K562 (cell line): ENCODE results near the gene RFPL1. TPM values are rescaled to one million over a fixed set of nuclear protein-coding genes. Genes with fewer than 3 reads are reported as not detected.

Source experiments
- CHCHD3 ChIP-seq: fragments of 250-450 bp; sonication (Bioruptor Pico); IDR thresholded peaks from 2 replicates; pipeline ENCODE4 v2.1.2; 2022; ENCODE audit warnings: mild to moderate bottlenecking
- CREM ChIP-seq: IDR thresholded peaks from 2 replicates; pipeline ENCODE4 v1.6.1; 2014; ENCODE audit warnings: antibody characterized with exemption, low read depth
- CXXC5 ChIP-seq: fragments of 250-450 bp; sonication (Bioruptor Pico); IDR thresholded peaks from 2 replicates; pipeline ENCODE4 v1.8.0; 2022; ENCODE audit warnings: inconsistent platforms, mild to moderate bottlenecking, moderate library complexity
- DACH1 ChIP-seq: fragments of 450-650 bp; IDR thresholded peaks from 2 replicates; pipeline ENCODE4 v1.6.1; 2018; ENCODE audit not compliant: partially characterized antibody
- E2F3 ChIP-seq: fragments of 250-450 bp; sonication (Bioruptor Pico); IDR thresholded peaks from 2 replicates; pipeline ENCODE4 v1.4.0; 2020; ENCODE audit warnings: mild to moderate bottlenecking
- ESRRB ChIP-seq: fragments of 250-450 bp; sonication (Bioruptor Pico); IDR thresholded peaks from 2 replicates; pipeline ENCODE4 v1.5.0; 2020; ENCODE audit warnings: mild to moderate bottlenecking, moderate library complexity, borderline replicate concordance
- FOXJ3 ChIP-seq: sonication (generic); formaldehyde crosslinking; IDR thresholded peaks from 2 replicates; pipeline ENCODE4 v1.4.0; 2020; ENCODE audit warnings: mild to moderate bottlenecking, missing genetic modification reagents
- FUS ChIP-seq: fragments of 200-400 bp; formaldehyde crosslinking; optimal IDR thresholded peaks from 2 replicates; pipeline ENCODE3; 2017; ENCODE audit warnings: low read depth, low read length
- HCFC1 ChIP-seq: IDR thresholded peaks from 2 replicates; pipeline ENCODE4 v1.6.1; 2012; ENCODE audit warnings: low read depth, low read length, improper control_type of control experiment
- HDAC8 ChIP-seq: fragments of 450-650 bp; IDR thresholded peaks from 2 replicates; pipeline ENCODE4 v1.6.1; 2016; ENCODE audit warnings: mild to moderate bottlenecking, missing genetic modification characterization, moderate library complexity, missing compliant biosample characterization
- LARP7 ChIP-seq: fragments of 450-650 bp; IDR thresholded peaks from 2 replicates; pipeline ENCODE4 v1.6.1; 2016
- MTA2 ChIP-seq: fragments of 450-650 bp; IDR thresholded peaks from 2 replicates; pipeline ENCODE4 v1.6.1; 2016; ENCODE audit warnings: low read depth
- NELFE ChIP-seq: IDR thresholded peaks from 2 replicates; pipeline ENCODE4 v1.6.1; 2011; ENCODE audit warnings: mild to moderate bottlenecking; ENCODE audit not compliant: insufficient read depth, insufficient read length
- POU5F1 ChIP-seq: fragments of 150-350 bp; IDR thresholded peaks from 2 replicates; pipeline ENCODE4 v1.6.1; 2014; ENCODE audit warnings: borderline replicate concordance, low read length, low read depth, mild to moderate bottlenecking; ENCODE audit not compliant: partially characterized antibody
- PTTG1 ChIP-seq: fragments of 450-650 bp; IDR thresholded peaks from 2 replicates; pipeline ENCODE4 v1.6.1; 2016; ENCODE audit warnings: low read depth, mild to moderate bottlenecking, missing genetic modification characterization, missing compliant biosample characterization
- PYGO2 ChIP-seq: fragments of 450-650 bp; IDR thresholded peaks from 2 replicates; pipeline ENCODE4 v1.6.1; 2016; ENCODE audit warnings: mild to moderate bottlenecking, missing genetic modification characterization, moderate library complexity, missing compliant biosample characterization
- RBM14 ChIP-seq: fragments of 200-400 bp; formaldehyde crosslinking; IDR thresholded peaks from 2 replicates; pipeline ENCODE4 v1.6.1; 2018; ENCODE audit warnings: low read depth, mild to moderate bottlenecking, low read length, moderate library complexity, borderline replicate concordance; ENCODE audit not compliant: insufficient read depth
- ZNF134 ChIP-seq: fragments of 250-450 bp; sonication (Bioruptor Pico); conservative IDR thresholded peaks from 2 replicates; pipeline ENCODE4 v1.4.0; 2020
- ZNF57 ChIP-seq: fragments of 450-650 bp; formaldehyde crosslinking; IDR thresholded peaks from 2 replicates; pipeline ENCODE4 v1.4.0; 2020; ENCODE audit warnings: mild to moderate bottlenecking, moderate library complexity
- polyA plus RNA-seq, 8 experiments: library from polyadenylated mRNA; depleted of rRNA in 4 of 8; stranded (reverse) in 5 of 8; unstranded in 3 of 8; fragments of >200 nt; fragmentation: Nextera tagmentation in 2 of 8; fragmentation: Illumina TruSeq in 1 of 8; extraction: Ambion mirVana in 2 of 8; extraction: Trizol in 1 of 8; gene quantifications; 2 replicates each; pipeline versions ENCODE4 v1.2.1 to v1.2.3, GENCODE V29; 2011 to 2014; ENCODE audit warnings: inconsistent platforms in 1 of 8, missing spikeins in 1 of 8
- total RNA-seq, 7 experiments: library from RNA; depleted of rRNA in 6 of 7; stranded (reverse); fragments of >200 nt in 6 of 7; fragmentation: Illumina TruSeq in 2 of 7; extraction: Trizol in 2 of 7; gene quantifications; 2 replicates each; pipeline versions ENCODE4 v1.2.1 to v1.2.3, GENCODE V29; 2011 to 2021; ENCODE audit warnings: low replicate concordance in 1 of 7
- TF ChIP-seq, protein P1 (sequence below), 2 experiments: IDR thresholded peaks; 2 replicates each; pipeline ENCODE4 v1.6.1; 2011; ENCODE audit warnings: borderline replicate concordance in 1 of 2, control low read depth in 1 of 2, low read depth in 1 of 2, low read length in 1 of 2, mild to moderate bottlenecking in 1 of 2, mixed read lengths in 1 of 2, moderate library complexity in 1 of 2; ENCODE audit not compliant: insufficient read depth in 1 of 2, insufficient read length in 1 of 2, poor library complexity in 1 of 2, severe bottlenecking in 1 of 2; ENCODE audit errors: extremely low read depth in 1 of 2
- TF ChIP-seq, protein P2 (sequence below), 2 experiments: fragments of 450-650 bp; IDR thresholded peaks; 2 replicates each; pipeline ENCODE4 v1.6.1; 2018; ENCODE audit warnings: mild to moderate bottlenecking in 2 of 2, low read depth in 1 of 2; ENCODE audit not compliant: partially characterized antibody in 2 of 2
- TF ChIP-seq, protein P3 (sequence below): fragments of 450-650 bp; IDR thresholded peaks from 2 replicates; pipeline ENCODE4 v1.6.1; 2016
- TF ChIP-seq, protein P4 (sequence below): conservative IDR thresholded peaks from 2 replicates; pipeline ENCODE4 v1.6.1; 2011; ENCODE audit warnings: low read depth, mild to moderate bottlenecking, low read length; ENCODE audit not compliant: control insufficient read depth

Gene RFPL1
- total and polyA plus RNA-seq, 9 of the 15 experiments (the other 6 are each of a cell fraction or from before 2014, with no cell fraction given) = not detected

DNA sequence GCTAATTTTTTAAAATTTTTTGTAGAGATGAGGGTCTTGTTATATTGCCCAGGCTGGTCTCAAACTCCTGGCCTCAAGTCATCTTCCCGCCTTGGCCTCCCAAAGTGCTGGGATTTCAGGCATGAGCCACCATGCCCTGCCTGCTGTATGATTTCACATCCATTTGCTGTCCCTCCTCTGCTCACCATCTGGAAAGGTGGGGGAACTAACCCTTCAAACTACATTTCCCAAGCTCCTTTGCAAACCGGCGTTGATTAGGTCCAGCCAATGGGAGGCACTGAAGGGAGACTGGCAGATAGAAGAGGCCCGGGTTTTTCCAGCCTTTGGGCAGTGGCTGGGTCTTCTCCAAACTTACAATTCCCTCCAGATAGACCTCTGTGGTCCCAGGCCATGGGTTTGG lies 19.3 kb downstream of the RFPL1 start (continued):
- TF ChIP-seq, protein P1, sequence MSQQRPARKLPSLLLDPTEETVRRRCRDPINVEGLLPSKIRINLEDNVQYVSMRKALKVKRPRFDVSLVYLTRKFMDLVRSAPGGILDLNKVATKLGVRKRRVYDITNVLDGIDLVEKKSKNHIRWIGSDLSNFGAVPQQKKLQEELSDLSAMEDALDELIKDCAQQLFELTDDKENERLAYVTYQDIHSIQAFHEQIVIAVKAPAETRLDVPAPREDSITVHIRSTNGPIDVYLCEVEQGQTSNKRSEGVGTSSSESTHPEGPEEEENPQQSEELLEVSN (IDR thresholded peaks at IDR 0.05; ENCODE audit: borderline replicate concordance in 1 of 2, extremely low read depth in 1 of 2, insufficient read depth in 1 of 2, insufficient read length in 1 of 2, low read depth in 1 of 2, low read length in 1 of 2, poor library complexity in 1 of 2, severe bottlenecking in 1 of 2) = no peak
- TF ChIP-seq, protein P2, sequence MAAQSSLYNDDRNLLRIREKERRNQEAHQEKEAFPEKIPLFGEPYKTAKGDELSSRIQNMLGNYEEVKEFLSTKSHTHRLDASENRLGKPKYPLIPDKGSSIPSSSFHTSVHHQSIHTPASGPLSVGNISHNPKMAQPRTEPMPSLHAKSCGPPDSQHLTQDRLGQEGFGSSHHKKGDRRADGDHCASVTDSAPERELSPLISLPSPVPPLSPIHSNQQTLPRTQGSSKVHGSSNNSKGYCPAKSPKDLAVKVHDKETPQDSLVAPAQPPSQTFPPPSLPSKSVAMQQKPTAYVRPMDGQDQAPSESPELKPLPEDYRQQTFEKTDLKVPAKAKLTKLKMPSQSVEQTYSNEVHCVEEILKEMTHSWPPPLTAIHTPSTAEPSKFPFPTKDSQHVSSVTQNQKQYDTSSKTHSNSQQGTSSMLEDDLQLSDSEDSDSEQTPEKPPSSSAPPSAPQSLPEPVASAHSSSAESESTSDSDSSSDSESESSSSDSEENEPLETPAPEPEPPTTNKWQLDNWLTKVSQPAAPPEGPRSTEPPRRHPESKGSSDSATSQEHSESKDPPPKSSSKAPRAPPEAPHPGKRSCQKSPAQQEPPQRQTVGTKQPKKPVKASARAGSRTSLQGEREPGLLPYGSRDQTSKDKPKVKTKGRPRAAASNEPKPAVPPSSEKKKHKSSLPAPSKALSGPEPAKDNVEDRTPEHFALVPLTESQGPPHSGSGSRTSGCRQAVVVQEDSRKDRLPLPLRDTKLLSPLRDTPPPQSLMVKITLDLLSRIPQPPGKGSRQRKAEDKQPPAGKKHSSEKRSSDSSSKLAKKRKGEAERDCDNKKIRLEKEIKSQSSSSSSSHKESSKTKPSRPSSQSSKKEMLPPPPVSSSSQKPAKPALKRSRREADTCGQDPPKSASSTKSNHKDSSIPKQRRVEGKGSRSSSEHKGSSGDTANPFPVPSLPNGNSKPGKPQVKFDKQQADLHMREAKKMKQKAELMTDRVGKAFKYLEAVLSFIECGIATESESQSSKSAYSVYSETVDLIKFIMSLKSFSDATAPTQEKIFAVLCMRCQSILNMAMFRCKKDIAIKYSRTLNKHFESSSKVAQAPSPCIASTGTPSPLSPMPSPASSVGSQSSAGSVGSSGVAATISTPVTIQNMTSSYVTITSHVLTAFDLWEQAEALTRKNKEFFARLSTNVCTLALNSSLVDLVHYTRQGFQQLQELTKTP (IDR thresholded peaks at IDR 0.05; ENCODE audit: low read depth in 1 of 2, partially characterized antibody in 2 of 2) = no peak
- peak; percentile 85 for TF ChIP-seq HCFC1
- no peak for TF ChIP-seq HDAC8 (tag)
- TF ChIP-seq CREM = peak; percentile 39; the same call in 1 of the 2 replicates
- TF ChIP-seq PYGO2 (tag) = no peak
- TF ChIP-seq, protein P3, sequence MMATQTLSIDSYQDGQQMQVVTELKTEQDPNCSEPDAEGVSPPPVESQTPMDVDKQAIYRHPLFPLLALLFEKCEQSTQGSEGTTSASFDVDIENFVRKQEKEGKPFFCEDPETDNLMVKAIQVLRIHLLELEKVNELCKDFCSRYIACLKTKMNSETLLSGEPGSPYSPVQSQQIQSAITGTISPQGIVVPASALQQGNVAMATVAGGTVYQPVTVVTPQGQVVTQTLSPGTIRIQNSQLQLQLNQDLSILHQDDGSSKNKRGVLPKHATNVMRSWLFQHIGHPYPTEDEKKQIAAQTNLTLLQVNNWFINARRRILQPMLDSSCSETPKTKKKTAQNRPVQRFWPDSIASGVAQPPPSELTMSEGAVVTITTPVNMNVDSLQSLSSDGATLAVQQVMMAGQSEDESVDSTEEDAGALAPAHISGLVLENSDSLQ = peak; percentile 65
- no peak for TF ChIP-seq ZNF57 (CRISPR knock-in tag)
- TF ChIP-seq POU5F1 = no peak
- TF ChIP-seq ZNF134 (CRISPR knock-in tag) = no peak
- TF ChIP-seq LARP7 = no peak
- TF ChIP-seq DACH1 = no peak
- TF ChIP-seq RBM14 = no peak
- TF ChIP-seq CXXC5 (CRISPR knock-in tag) = peak; percentile 61
- TF ChIP-seq, protein P4, sequence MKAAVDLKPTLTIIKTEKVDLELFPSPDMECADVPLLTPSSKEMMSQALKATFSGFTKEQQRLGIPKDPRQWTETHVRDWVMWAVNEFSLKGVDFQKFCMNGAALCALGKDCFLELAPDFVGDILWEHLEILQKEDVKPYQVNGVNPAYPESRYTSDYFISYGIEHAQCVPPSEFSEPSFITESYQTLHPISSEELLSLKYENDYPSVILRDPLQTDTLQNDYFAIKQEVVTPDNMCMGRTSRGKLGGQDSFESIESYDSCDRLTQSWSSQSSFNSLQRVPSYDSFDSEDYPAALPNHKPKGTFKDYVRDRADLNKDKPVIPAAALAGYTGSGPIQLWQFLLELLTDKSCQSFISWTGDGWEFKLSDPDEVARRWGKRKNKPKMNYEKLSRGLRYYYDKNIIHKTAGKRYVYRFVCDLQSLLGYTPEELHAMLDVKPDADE = 0 out of 2 replicates have a peak, but pooled peaks have one; percentile 38
- TF ChIP-seq FOXJ3 (CRISPR knock-in tag) = no peak
- TF ChIP-seq MTA2 = no peak
- TF ChIP-seq E2F3 (CRISPR knock-in tag) = no peak
- TF ChIP-seq CHCHD3 = no peak
- no peak for TF ChIP-seq PTTG1 (tag)
- no peak for TF ChIP-seq FUS
- no peak for TF ChIP-seq NELFE
- TF ChIP-seq ESRRB (CRISPR knock-in tag) = no peak
